Stimulated activated CD8-positive, alpha-beta memory T cell treated with anti-CD3 and anti-CD28 coated beads, Interleukin-15, amount 100 ng/mL, for 48 hours (primary cell): ENCODE measurements around the gene ATF7IP.
"Not testable (repeated sequence)": the region's sequence is repeated elsewhere in the genome, so short reads cannot be mapped to it uniquely, and the experiment has no call there.

ENCODE experiments used
- DNase-seq, 2 donors: peaks; one replicate each; pipeline ENCODE4 v3.0.0-alpha.2; 2020; ENCODE audit warnings: low read depth in 2 of 2

ATF7IP gene

GRCh38 chr12:14365294-14366208 lies at the start of gene ATF7IP:
TSS of gene ATF7IP (plus strand) at chr12:14365682. CDS start at chr12:14423916, 58,234 bp downstream.
- DNase-seq: peak; percentile 90 to 92

GRCh38 chr12:14317362-14318146 lies 47.9 kb upstream of the ATF7IP start:
- DNase-seq: no peak

GRCh38 chr12:14319704-14320427 lies 45.6 kb upstream of the ATF7IP start:
- not testable (repeated sequence) for DNase-seq

GRCh38 chr12:14322403-14322802 lies 43.1 kb upstream of the ATF7IP start:
- no peak for DNase-seq

GRCh38 chr12:14325716-14326343 lies 39.7 kb upstream of the ATF7IP start:
- DNase-seq: no peak

- no peak for DNase-seq
Measured at GRCh38 chr12:14326699-14327098, 38.8 kb upstream of the ATF7IP start.

- DNase-seq: no peak
Measured at GRCh38 chr12:14327711-14328110, 37.8 kb upstream of the ATF7IP start.

- DNase-seq: no peak
Measured at GRCh38 chr12:14332482-14332881, 33.0 kb upstream of the ATF7IP start.

- DNase-seq: no peak
Measured at GRCh38 chr12:14340371-14340770, 25.1 kb upstream of the ATF7IP start.

- not testable (repeated sequence) for DNase-seq
Measured at GRCh38 chr12:14351524-14351923, 14.0 kb upstream of the ATF7IP start.

GRCh38 chr12:14352066-14352465 lies 13.4 kb upstream of the ATF7IP start:
- DNase-seq: not testable (repeated sequence)

- not testable (repeated sequence) for DNase-seq
Measured at GRCh38 chr12:14354665-14355064, 10.8 kb upstream of the ATF7IP start.

- DNase-seq: no peak
Measured at GRCh38 chr12:14356147-14356546, 9.3 kb upstream of the ATF7IP start.

GRCh38 chr12:14357486-14357885 lies 8.0 kb upstream of the ATF7IP start:
- DNase-seq: no peak

GRCh38 chr12:14362352-14362751 lies 3.1 kb upstream of the ATF7IP start:
- no peak for DNase-seq

GRCh38 chr12:14364583-14365271 lies 755 bp upstream of the ATF7IP start:
- no peak for DNase-seq

- DNase-seq: no peak
Measured at GRCh38 chr12:14366209-14367039, 942 bp downstream of the ATF7IP start.

GRCh38 chr12:14367040-14367661 lies 1.7 kb downstream of the ATF7IP start:
- DNase-seq: no peak

- DNase-seq: no peak
Measured at GRCh38 chr12:14369311-14369710, 3.8 kb downstream of the ATF7IP start.

GRCh38 chr12:14373217-14373616 lies 7.7 kb downstream of the ATF7IP start:
- no peak for DNase-seq
